Adrenal gland (tissue), 5 donors: Measurements from ENCODE around the gene ITPR1.

Experiments used
- POLR2A ChIP-seq, 2 donors: fragments of 450-650 bp; IDR thresholded peaks; one replicate each; pipeline ENCODE4 v1.6.1; 2017; ENCODE audit warnings: antibody characterized with exemption in 2 of 2, mild to moderate bottlenecking in 2 of 2, moderate library complexity in 1 of 2
- TF ChIP-seq, protein P1 (sequence below), 6 experiments: fragments of 450-650 bp in 4 of 6; fragments of 200-600 bp in 2 of 6; sonication (generic) in 1 of 6; IDR thresholded peaks; 1 replicate in 5 of 6; 2 replicates in 1 of 6; pipeline versions ENCODE4 v1.5.1 to v1.8.0; 2016 to 2021; ENCODE audit warnings: antibody characterized with exemption in 6 of 6, mild to moderate bottlenecking in 2 of 6, moderate library complexity in 1 of 6
- donor health status: DM: no; HTN: no; CAD: no.

DNA sequence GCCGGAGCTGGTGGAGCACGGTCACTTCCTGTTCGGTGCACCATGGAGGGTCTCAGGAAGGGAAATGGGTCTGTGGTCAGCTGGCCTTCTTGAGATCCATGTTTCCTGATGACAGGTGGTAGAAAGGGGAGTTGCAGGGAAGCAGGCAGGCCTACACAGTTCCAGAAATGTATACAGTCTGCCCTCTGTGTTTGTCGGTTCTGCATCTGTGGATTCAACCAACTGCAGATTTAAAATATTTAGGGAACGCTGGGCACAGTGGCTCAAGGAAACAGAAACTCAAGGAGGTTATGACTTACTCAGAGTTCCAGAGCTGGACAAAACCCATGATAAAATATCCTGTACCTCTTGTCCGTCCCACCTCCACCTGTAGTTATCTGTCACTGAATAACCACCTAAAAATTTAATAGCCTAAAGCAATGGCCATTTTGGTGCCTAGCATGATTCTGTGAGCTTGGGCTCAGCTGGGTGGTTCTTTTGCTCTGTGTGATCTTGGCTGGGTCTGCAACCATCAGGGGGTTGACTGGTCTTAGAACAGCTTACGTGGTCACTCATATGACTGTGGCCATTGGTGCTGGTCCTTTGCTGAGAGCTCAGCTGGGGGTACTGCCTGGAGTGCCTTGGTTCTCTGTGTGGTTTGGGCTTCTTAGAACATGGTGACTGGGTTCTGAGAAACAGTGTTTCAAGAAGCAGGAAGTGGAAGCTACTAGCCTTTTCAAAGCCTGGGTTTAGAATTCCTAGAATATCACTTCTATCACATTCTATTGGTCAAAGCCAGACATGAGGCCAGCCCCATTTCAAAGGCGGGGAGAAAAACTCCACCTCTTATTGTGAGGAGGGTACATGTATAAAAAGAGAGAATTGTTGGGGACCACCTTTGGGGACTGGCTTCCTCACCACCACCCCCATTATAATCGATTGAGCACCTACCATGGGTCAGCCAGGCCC lies 246.4 kb downstream of the ITPR1 start:
- TF ChIP-seq, protein P1, sequence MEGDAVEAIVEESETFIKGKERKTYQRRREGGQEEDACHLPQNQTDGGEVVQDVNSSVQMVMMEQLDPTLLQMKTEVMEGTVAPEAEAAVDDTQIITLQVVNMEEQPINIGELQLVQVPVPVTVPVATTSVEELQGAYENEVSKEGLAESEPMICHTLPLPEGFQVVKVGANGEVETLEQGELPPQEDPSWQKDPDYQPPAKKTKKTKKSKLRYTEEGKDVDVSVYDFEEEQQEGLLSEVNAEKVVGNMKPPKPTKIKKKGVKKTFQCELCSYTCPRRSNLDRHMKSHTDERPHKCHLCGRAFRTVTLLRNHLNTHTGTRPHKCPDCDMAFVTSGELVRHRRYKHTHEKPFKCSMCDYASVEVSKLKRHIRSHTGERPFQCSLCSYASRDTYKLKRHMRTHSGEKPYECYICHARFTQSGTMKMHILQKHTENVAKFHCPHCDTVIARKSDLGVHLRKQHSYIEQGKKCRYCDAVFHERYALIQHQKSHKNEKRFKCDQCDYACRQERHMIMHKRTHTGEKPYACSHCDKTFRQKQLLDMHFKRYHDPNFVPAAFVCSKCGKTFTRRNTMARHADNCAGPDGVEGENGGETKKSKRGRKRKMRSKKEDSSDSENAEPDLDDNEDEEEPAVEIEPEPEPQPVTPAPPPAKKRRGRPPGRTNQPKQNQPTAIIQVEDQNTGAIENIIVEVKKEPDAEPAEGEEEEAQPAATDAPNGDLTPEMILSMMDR (IDR thresholded peaks at IDR 0.05): no peak
- no peak for TF ChIP-seq POLR2A (IDR thresholded peaks at IDR 0.05)
